Measurements from ENCODE around the gene CDH22. TPM values are rescaled to one million over a fixed set of nuclear protein-coding genes. Genes with fewer than 3 reads are reported as not detected.

CDH22 gene
- total and polyA plus RNA-seq, 10 of the 15 experiments (the other 5 are each of a cell fraction or from before 2014, with no cell fraction given), result not detected

DNA sequence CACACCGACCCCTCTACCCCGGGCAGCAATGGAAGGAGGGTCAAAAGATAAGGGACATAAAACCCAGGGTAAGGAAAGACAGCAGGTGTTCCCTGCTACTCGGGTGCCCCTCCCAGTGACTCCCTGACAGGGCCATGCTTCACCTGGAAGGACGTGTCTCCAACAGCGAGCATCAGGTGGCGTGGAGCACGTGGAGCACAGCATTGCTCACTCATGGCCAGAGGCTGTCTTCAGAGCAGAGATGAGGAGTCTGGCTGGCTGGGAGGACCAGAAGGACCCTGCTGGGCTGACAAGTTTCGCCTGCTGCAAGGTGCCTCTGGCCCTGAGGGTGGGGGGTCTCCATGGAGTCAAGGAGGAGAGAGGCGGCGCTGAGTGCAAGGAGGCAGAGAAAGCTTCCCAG lies 15.3 kb upstream of the CDH22 start:
- DNase-seq (ENCODE audit: low read depth, low spot score), result no peak
- H3K4me1 ChIP-seq (ENCODE audit: control insufficient read depth, insufficient read depth, low read length), result no peaks in the 10 kb centered on the region
- no peak for ATAC-seq
- ChIA-PET SMC1A (ENCODE audit: uncharacterized antibody, unreplicated experiment) (no interaction called here), POLR2A (no interaction called here), CTCF (no interaction called here), RAD21 (ENCODE audit: unreplicated experiment) (no interaction called here)
- no peak for TF ChIP-seq TCF3 (IDR thresholded peaks at IDR 0.05; ENCODE audit: borderline replicate concordance, insufficient read depth, low read depth, low read length)
- TF ChIP-seq EZH2 (IDR thresholded peaks at IDR 0.05; ENCODE audit: borderline replicate concordance, control insufficient read depth, low read depth, low read length), result no peak
- no peak overlapping the region for H3K27ac ChIP-seq (ENCODE audit: control insufficient read depth, insufficient read depth)
- in situ Hi-C loops (cut with MboI), result no loop called here
- peaks cover 4 to 8% of the 10 kb centered on the region in 2 experiments; a peak in 3 of 4 replicates for H3K27me3 ChIP-seq (replicated peaks in 1 of 2; ENCODE audit: control insufficient read depth in 2 of 2, insufficient read depth in 2 of 2, low read length in 1 of 2)
- H3K4me3 ChIP-seq, result no peak overlapping the region
- H2AFZ ChIP-seq (ENCODE audit: control insufficient read depth, low read depth, low read length), result no peak overlapping the region
- no peak for FAIRE-seq
- H4K20me1 ChIP-seq (ENCODE audit: control insufficient read depth, insufficient read depth), result no peaks in the 10 kb centered on the region
- H3K36me3 ChIP-seq (ENCODE audit: control insufficient read depth in 2 of 2, insufficient read depth in 2 of 2, low read length in 1 of 2), result no peaks in the 10 kb centered on the region
- H3K9me3 ChIP-seq (replicated peaks; ENCODE audit: control insufficient read depth, insufficient read depth, low read length), result no peaks in the 10 kb centered on the region
- no peak overlapping the region for H3K4me2 ChIP-seq (ENCODE audit: control insufficient read depth, insufficient read depth)
- H3K79me2 ChIP-seq (ENCODE audit: control insufficient read depth, insufficient read depth, low read length), result no peaks in the 10 kb centered on the region
- no peak overlapping the region for H3K9ac ChIP-seq (ENCODE audit: control insufficient read depth, insufficient read depth, low read length)
- intact Hi-C loops (cut with micrococcal nuclease; ENCODE audit: unreplicated experiment), result no loop called here
- WGBS (ENCODE audit: insufficient coverage, insufficient replicate concordance, low lambda C conversion rate, missing lambda C conversion rate), result 35% methylated on average over 10 of the region's 10 CpGs
- BruUV-seq (replicated peaks), result no TSS peak

GRCh38 chr20:46322641-46323040 lies 14.3 kb upstream of the CDH22 start:
- CTCF ChIA-PET, result interaction anchor here (0.6 to 1.3 kb wide), 2 partner anchors 26 to 103 kb away, joined by 3 read pairs; no protein-coding TSS in a partner anchor
- in situ Hi-C loops (cut with MboI), result no loop called here
- TF ChIP-seq, protein P1, sequence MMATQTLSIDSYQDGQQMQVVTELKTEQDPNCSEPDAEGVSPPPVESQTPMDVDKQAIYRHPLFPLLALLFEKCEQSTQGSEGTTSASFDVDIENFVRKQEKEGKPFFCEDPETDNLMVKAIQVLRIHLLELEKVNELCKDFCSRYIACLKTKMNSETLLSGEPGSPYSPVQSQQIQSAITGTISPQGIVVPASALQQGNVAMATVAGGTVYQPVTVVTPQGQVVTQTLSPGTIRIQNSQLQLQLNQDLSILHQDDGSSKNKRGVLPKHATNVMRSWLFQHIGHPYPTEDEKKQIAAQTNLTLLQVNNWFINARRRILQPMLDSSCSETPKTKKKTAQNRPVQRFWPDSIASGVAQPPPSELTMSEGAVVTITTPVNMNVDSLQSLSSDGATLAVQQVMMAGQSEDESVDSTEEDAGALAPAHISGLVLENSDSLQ (IDR thresholded peaks at IDR 0.05), result no peak
- TF ChIP-seq CREM (IDR thresholded peaks at IDR 0.05; ENCODE audit: low read depth), result no peak
- no peak for TF ChIP-seq ESRRA (IDR thresholded peaks at IDR 0.05; ENCODE audit: low read length)
- no peak for TF ChIP-seq NFYB (IDR thresholded peaks at IDR 0.05; ENCODE audit: insufficient read depth, low read depth, low read length)
- TF ChIP-seq ZNF207 (IDR thresholded peaks at IDR 0.05; ENCODE audit: borderline replicate concordance), result no peak
- TF ChIP-seq, protein P2, sequence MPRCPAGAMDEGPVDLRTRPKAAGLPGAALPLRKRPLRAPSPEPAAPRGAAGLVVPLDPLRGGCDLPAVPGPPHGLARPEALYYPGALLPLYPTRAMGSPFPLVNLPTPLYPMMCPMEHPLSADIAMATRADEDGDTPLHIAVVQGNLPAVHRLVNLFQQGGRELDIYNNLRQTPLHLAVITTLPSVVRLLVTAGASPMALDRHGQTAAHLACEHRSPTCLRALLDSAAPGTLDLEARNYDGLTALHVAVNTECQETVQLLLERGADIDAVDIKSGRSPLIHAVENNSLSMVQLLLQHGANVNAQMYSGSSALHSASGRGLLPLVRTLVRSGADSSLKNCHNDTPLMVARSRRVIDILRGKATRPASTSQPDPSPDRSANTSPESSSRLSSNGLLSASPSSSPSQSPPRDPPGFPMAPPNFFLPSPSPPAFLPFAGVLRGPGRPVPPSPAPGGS (IDR thresholded peaks at IDR 0.05; ENCODE audit: borderline replicate concordance, insufficient read depth, low read depth, low read length, poor library complexity, severe bottlenecking), result no peak
- TF ChIP-seq EZH2 (IDR thresholded peaks at IDR 0.05; ENCODE audit: borderline replicate concordance, control insufficient read depth, low read depth, low read length), result no peak
- no peak for TF ChIP-seq TARDBP (IDR thresholded peaks at IDR 0.05; ENCODE audit: borderline replicate concordance)
- no peak for TF ChIP-seq STAT3 (IDR thresholded peaks at IDR 0.05; ENCODE audit: low read depth, low read length)
- no peak for TF ChIP-seq KAT2A (conservative IDR thresholded peaks at IDR 0.05; ENCODE audit: control insufficient read depth, low read depth, low read length)
- TF ChIP-seq PAX8 (IDR thresholded peaks at IDR 0.05), result no peak
- TF ChIP-seq, protein P3, sequence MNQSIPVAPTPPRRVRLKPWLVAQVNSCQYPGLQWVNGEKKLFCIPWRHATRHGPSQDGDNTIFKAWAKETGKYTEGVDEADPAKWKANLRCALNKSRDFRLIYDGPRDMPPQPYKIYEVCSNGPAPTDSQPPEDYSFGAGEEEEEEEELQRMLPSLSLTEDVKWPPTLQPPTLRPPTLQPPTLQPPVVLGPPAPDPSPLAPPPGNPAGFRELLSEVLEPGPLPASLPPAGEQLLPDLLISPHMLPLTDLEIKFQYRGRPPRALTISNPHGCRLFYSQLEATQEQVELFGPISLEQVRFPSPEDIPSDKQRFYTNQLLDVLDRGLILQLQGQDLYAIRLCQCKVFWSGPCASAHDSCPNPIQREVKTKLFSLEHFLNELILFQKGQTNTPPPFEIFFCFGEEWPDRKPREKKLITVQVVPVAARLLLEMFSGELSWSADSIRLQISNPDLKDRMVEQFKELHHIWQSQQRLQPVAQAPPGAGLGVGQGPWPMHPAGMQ (IDR thresholded peaks at IDR 0.05; ENCODE audit: borderline replicate concordance), result no peak
- no peak for TF ChIP-seq ATF7 (IDR thresholded peaks at IDR 0.05; ENCODE audit: low read depth)

More at GRCh38 chr20:46322641-46323040, 14.3 kb upstream of the CDH22 start:
- Histone ChIP-seq H3K27ac (ENCODE audit: control insufficient read depth, insufficient read depth) (no peak overlapping the region), H3K9ac (ENCODE audit: control insufficient read depth, insufficient read depth, low read length) (no peak overlapping the region), H3K27me3 (replicated peaks in 1 of 2; ENCODE audit: control insufficient read depth in 2 of 2, insufficient read depth in 2 of 2, low read length in 1 of 2) (peaks cover 4 to 12% of the 10 kb centered on the region in 2 experiments; a peak in 3 of 4 replicates), H2AFZ (ENCODE audit: control insufficient read depth, low read depth, low read length) (no peak overlapping the region), H3K79me2 (ENCODE audit: control insufficient read depth, insufficient read depth, low read length) (no peaks in the 10 kb centered on the region), H3K9me3 (replicated peaks; ENCODE audit: control insufficient read depth, insufficient read depth, low read length) (no peaks in the 10 kb centered on the region), H3K36me3 (ENCODE audit: control insufficient read depth in 2 of 2, insufficient read depth in 2 of 2, low read length in 1 of 2) (no peaks in the 10 kb centered on the region), H4K20me1 (ENCODE audit: control insufficient read depth, insufficient read depth) (no peaks in the 10 kb centered on the region), H3K4me2 (ENCODE audit: control insufficient read depth, insufficient read depth) (no peak overlapping the region), H3K4me1 (ENCODE audit: control insufficient read depth, insufficient read depth, low read length) (no peaks in the 10 kb centered on the region), H3K4me3 (no peak overlapping the region)
- ATAC-seq (no peak), FAIRE-seq (no peak), DNase-seq (ENCODE audit: low read depth, low spot score) (no peak)
- WGBS (ENCODE audit: insufficient coverage, insufficient replicate concordance, low lambda C conversion rate, missing lambda C conversion rate), result 30% methylated on average over 8 of the region's 8 CpGs
- BruUV-seq (replicated peaks), result no TSS peak
- intact Hi-C loops (cut with micrococcal nuclease; ENCODE audit: unreplicated experiment), result no loop called here
- ChIA-PET SMC1A (ENCODE audit: uncharacterized antibody, unreplicated experiment) (interaction anchor here (0.8 kb wide), 1 partner anchor 9 kb away, joined by 3 read pairs; no protein-coding TSS in a partner anchor), POLR2A (no interaction called here), RAD21 (ENCODE audit: unreplicated experiment) (no interaction called here)

Measured in GM12878 (cell line).